Activated naive CD8-positive, alpha-beta T cell treated with anti-CD3 and anti-CD28 coated beads, Interleukin-2, amount 50 U/mL, for 16 hours (primary cell): ENCODE measurements around the gene SH2D3C.

Source experiments
- DNase-seq: peaks from one replicate; pipeline ENCODE4 v3.0.0-alpha.2; 2020; ENCODE audit warnings: low read depth, low spot score

Gene SH2D3C

DNA sequence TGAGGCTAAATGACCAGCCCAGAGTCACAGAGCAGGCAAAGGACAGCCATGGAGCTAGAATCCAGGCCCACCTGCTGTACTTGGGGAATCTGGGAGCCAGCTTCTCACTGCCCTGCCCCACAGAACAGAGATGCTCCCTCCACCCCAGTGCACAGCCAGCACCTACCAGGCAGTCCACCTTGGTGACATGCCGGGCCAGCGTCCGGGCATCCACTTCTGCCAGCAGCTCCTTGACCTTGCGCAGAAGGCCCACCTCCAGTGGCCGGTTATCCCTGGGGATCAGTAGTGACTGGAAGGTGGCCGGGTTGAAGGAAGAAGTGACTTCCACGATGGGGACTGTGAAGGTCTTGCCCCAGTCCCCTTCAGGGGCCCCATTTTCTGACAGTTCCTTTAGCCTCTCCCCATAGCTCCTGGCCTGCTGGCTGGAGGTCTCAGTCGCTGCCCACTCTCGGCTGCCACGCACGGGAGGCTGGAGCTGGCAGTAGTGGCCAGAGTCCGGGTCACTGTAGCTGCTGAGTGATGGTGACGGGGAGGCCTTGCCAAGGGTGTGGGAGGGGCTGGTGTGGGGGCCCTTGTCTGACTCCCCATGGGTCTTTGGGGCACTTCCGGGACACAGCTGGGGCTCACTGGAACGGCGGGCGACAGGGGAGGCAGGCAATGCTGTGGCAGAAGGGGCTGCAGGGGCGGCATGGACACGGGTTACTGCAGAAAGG is 33.9 kb downstream of the SH2D3C start:
- DNase-seq: no peak

DNA sequence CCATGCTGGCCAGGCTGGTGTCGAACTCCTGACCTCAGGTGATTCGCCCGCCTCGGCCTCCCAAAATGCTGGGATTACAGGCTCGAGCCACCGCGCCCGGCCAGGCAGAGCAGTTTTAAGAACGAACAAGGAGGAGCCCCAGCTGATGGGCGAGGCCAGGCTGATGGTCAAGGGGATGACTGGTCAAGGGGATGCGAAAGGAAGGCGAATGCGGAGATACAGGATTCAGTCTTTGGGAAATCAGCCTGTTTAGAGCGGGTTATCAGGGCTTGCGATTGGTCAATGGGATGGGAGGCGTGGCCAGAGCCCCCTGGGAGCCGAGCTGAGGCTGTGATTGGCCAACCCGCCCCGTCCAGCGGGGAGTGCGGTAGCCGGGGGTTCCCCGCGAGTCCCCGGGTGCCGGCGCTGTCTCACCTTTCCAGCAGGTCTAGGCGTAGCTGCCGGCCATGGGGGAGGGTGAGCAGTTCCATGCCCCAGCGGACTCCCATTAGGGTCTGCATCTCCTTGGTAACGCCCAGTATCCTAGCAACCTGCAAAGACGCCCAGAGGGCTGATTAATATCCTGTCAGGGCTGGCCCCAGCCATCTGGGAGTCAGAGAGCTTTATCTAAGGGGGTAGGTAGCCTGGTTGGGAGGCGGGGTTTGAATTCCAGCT is 35.9 kb downstream of the SH2D3C start:
- DNase-seq: no peak

DNA sequence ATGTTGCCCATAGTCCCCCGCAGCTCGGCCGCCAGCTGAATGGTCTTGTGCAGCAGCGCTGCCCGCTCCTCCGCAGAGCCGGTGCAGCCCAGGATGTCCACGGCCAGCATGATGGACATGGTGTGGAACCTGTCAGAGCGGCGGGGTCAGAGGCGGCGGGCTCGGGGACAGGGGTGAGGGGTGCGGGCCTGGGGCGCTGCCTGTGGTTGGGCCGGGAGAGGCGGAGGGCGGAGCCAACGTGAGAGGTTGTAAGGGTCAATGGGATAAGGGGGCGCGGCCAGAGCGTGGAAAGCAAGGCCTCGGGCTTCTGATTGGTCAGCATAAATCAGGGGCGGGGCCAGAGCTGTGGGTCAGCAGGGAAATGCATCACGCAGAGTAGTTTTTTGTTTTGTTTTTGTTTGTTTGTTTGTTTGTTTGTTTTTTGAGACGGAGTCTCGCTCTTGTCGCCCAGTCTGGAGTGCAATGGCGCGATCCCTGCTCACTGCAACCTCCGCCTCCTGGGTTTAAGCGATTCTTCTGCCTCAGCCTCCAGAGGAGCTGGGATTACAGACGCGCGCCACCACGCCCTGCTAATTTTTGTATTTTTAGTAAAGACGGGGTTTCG is 36.5 kb downstream of the SH2D3C start:
- no peak for DNase-seq

DNA sequence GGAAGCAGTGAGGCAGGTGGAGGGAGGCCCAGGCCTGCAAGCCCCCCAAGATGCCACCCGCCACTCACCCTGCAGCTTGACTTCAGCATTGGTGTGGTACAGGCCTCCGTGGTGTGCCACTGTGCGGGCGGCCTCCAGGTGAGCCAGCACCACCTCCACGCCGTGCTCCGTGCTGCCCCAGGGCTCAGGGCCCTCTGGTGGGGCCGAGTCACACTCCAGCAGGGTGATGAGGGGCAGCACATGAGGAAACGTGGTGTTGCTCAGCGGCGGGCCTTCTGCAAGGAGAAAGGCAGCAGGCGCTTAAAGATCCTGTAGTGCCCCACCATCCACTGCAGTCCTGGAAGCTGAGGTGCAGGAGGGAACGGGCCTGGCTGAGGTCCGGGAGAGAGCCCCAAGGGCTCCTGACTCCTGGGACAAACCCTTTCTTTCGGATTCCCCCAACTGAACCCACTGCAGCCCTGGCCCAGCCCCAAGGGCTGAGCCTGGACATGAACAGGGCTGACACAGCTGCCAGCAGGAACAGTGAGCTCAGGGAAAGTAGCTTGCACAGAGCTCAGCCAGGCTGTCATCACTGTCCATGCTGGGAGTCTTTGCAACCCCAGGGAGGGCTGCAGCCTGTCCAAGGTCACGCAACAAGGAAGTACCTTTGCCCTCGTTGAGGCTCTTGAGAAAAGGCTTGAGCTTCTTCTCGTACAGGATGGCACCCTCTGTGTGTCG is 38.7 kb downstream of the SH2D3C start:
- DNase-seq: no peak

DNA sequence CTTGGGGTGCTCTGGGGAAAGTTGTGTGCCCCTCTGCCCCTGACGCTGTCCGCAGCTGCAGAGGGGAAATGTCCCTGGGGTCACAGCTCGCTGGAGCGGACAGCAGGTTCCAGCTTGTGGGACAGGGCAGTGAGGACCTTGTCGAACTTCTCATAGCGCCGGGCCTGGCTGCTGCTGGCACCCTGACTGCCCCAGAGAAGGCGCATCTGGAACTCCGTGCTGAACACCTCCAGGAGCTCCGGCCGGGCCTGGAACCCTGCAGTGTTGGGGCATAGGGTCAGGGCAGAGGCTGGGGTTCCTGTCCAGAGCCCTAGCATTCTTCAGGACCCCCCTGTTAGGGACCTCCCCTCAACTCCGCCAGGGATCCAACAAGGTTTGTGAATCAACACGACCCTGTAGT is 39.8 kb downstream of the SH2D3C start:
- no peak for DNase-seq

DNA sequence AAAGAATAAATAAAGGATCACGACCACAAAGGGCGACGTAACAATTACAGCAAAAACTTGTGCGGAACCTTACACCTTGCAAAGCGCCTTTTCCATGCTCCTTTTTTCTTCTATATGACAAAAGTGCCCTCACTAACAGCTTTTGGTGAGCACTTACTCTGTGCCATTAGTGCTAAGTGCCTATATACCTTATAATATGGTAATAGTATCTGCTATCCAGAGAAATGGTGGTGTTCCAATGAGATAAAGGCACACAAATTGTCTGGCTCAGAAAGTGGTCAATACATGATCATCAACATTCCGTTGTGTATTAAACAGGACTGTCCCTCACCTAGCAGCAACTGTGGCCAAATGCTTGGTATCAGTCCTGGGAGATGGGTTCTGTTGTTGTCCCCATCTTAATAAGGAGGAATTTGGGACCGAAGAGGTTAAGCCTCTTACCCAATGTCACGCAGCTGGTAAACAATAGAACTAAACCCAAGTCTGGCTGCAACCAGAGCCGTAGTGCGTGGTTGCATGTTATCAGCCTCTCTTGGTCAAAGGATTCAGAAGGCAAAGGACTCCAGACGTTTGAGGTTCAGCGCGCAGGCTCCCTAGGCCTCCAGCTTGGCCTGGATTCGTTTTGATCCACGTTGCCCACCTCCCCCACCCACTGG is 42.8 kb downstream of the SH2D3C start:
- DNase-seq: no peak

DNA sequence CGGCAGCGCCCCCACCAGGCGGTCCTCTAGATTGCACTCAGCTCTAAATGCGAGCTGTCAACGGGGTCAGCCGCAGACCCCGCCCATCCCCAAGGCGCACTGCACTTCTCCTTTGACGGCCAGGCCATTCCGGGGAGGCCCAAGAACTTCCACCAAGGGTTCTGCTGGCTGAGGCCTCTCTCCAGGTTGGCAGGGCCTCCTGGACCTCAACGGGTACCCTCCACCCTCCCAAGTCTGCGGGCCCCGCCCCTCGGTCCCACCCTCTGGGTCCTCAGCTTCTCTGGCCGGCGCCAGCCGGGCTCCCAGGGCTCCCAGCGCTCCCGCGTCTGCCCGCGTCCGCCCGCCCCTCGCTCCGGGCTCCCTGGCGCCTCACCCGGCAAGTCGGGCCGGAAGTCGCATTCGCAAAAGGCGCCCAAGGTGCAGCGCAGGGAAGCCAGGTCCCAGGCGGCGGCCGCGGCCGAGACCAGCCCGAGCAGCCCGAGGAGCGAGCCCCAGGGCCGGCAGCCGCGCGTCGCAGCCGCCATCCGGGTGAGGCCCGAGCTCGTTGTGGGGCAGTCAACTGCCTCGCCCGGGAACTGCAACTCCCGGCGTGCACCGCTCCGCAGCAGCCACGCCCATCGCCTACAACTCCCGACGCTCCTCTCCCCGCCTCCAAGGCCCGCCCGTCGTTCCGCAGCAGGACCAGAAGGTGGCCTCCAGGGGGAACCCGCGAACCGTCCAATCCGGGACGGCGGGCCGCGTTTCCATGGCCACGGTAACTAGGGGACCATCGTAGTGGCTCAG is 43.5 kb downstream of the SH2D3C start, which contains the start of gene TOR2A:
Gene TOR2A (minus strand): TSS at position 548 of the 783 bp plus-strand sequence. CDS start 24 bp downstream, at position 524.
- DNase-seq: peak; percentile 98

DNA sequence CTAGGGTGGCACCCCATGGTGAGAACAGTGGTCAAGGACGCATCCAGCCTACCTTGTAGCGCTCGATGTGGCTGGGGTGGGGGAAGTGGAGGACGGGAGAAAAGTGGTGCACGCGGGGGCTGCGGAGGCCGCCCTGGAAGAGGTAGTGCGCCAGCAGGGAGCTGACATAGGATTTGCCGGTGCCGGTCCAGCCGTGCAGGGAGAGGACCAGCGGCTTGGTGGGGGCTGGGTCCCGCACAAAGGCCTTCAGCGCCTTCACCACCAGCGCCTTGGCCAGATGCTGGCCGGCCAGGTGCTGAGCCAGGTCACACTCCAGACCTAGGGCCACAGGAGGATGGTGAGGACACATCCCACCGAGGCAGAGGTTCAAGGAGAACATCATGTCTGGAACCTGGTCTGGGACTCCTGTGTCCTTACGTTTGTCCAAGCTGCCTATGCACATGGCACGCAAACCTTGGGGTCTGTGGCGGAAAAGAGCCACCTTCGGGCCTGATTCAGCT is 44.2 kb downstream of the SH2D3C start:
- no peak for DNase-seq

DNA sequence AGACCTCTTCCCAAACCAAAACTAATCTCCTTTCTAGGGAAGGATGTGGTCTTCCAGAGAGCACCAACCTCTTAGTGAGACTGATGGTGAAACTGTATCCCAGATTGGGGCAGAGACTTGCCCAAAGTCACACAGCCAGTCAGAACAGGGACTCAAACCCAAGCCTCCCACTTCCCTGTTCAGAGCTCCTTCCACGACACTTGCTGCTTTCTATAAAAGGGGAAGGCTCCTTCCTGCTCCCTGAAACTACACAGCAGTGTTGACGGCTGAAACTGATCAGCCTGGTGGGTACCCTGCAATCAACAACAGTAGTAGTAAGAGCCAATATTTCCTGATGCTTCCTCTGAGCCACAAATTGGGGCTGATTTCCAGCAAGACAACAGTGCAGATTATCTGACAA is 44.9 kb downstream of the SH2D3C start:
- DNase-seq: no peak

DNA sequence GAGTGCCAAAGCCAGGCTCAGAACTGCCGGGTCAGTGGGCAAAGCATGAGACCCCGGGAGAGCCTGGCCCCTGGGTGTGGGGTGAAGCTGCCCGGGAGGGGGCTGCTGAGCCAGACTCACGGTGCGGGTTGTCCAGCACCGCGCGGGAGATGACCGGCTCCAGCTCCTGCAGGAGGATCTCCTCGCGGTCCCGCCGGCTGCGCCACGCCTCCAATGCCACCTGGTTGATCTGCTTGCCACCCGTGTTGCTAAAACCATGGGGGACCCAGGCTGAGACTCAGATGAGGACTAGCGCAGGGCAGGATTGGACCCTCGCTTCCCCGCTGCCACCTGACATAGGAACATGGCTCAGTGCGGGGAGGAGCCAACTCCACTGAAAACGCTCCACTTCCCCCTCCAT is 46.0 kb downstream of the SH2D3C start:
- DNase-seq: no peak

DNA sequence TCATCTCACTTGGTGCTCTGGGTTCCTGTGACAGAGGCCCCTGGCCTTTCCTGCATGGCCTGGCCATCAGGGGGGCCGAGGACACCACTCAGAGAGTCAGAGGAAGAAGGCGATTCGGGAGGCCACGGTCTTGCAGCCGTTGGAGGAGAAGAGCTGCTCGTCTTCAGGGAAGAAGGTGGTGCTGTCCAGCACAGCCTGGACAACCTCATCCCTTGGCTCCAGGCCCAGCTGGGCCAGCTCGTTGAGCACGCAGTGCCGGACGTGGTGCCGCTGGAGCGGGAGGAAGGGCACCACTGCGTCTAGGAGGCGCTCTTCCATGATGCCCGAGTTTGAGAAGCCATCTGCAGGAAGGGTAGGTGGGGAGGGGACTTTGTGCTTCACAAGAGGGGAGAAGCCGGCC is 46.5 kb downstream of the SH2D3C start:
- no peak for DNase-seq

DNA sequence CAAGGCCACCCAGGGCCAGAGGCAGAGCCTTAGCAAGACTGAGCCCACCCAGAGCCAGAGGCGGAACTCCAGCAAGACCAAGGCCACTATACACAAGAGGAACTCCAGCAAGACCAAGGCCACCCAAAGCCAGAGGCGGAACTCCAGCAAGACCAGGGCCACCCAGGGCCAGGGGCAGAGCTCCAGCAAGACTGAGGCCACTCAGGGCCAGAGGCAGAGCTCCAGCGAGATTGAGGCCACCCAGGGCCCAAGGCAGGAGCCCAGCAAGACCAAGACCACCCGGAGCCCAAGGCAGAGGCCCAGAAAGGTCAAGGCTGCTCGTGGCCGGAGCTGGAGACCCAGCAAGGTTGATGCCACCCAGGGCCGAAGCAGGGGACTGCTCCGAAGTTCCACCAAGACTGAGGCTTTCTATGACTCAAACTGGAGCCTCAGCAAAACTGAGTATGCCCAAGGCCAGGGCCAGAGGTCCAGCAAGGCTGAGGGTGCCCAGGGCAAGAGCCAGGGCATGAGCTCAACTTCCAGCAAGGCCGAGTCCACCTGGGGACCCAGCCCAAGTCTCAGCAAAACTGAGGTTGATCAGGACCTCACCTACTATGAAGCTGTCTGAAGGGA is 47.6 kb downstream of the SH2D3C start:
- no peak for DNase-seq

DNA sequence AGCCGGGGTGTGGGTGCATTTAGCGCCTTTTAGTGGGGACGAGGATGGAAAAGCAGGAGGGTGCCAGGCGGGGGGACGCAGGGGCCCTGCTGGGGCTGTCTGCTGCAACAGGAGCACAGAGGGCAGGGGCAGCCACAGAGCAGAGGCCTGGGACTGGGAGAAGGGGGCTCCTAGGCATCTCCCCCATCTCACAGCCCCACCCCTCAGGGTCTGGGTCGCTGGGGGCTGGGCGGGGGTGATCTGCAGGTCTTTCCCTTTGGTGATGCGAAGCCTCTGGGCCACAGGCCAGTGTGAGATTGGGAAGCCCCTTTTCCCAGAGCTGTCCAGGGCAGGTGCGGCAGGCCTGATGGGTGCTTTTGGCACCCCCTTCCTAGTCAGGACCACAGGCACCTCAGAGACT is 48.2 kb downstream of the SH2D3C start:
- no peak for DNase-seq

DNA sequence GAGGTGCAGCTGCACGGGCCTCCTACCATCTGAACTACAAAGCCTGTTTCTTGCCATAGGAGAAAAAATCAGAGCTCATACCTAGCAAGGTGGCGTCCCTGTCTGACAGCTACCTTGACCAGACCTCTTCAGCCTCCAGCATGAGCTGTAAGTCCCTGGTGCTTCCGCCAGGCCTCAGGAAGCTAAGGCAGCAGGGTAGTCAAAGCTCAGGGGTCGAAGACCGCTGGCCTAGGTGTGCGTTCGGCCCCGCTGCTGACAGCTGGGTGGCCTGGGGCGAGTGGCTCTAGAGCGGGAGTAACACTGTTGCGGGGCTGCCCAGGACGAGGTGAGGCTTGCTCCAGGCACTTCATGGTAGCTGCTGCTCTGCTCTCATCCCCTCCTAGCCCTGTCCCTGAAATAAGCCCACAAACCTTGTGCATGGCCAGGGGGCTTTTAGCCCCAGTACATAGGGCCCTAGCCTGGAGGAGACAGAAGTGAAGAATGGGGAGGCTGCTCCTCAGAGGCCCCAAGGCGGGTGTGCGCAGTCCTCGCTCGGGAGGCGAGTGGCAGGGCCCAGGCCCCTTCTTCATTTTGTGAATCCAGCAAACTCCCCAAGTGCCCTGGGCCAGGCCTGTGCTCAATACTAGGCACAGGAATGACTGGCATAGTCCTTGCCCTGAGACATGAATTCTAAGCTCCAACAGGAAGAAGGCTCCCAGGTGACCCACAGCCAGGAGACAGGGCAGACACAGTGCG is 48.8 kb downstream of the SH2D3C start:
- DNase-seq: no peak

DNA sequence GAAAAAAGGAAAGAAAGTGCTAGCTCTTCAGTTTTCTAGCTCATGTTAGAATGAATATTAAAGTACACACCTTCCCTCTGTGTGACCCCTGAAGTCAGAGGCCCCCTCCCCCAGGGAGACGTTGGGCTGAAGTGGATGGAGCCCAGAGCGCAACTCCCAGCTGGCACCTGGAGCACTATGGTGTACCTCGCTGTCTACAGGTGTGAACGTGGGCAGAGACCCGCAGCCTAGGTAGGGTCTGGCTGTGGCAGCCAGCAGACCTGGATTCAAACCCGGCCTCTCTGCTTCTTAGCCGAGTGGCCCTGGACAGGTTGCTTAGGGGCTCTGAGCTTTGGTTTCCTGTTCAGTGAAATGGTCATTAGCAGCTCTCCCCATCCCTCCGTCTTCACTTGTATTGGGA is 49.7 kb downstream of the SH2D3C start:
- DNase-seq: no peak

DNA sequence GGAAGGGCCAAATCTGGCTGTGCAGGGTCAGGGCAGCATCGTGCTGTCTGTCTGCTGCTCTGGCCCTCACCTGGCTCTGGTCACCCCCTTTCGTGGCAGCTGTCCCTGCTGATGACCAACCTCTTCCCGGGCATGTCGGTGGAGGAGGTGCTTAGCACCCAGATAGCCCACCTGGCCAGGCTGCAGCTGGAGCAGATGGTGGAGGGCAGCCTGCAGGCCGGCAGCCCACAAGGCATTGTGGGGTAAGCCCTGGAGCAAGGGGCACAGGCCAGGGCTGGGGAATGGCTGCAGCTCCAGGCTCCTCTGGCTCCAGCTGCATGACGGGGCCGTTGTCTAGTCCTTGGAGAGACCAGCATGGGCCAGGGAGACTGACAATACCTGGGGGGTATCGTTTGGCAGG is 51.6 kb downstream of the SH2D3C start:
- DNase-seq: no peak

DNA sequence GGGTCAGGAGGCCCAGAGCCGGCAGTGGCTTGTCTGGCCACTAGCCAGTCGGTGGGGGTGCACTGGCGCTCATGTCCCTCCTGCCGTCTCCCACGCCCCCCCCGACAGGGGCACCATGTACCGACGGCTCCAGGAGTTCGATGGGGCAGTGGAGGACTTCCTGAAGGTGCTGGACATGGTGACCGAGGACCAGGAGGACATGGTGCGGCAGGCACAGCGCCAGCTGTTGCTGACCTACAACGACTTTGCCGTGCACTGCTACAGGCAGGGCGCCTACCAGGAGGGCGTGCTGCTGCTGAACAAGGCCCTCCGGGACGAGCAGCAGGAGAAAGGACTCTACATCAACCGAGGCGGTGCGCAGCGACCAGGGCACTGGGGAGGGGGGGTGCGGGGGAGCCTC is 54.5 kb downstream of the SH2D3C start:
- no peak for DNase-seq

DNA sequence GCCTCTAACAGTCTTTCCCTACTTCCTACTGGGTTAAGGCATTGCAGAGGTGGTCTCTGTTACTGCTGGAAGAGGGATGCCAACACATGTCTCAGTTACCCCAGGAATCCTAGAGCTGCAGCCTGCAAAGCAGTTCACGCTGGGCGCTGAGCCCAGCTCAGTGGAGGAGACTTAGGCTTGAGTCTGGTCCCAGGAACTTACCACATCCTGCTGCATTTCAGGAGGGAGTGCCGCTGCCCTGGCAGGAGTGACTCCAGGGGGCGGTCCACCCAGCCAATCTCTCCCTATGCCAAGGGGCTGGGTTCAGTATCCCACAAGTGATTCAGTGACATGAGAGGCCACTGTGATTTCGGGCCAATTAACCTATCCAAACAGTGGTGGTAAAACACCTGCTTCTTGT is 55.0 kb downstream of the SH2D3C start:
- no peak for DNase-seq

DNA sequence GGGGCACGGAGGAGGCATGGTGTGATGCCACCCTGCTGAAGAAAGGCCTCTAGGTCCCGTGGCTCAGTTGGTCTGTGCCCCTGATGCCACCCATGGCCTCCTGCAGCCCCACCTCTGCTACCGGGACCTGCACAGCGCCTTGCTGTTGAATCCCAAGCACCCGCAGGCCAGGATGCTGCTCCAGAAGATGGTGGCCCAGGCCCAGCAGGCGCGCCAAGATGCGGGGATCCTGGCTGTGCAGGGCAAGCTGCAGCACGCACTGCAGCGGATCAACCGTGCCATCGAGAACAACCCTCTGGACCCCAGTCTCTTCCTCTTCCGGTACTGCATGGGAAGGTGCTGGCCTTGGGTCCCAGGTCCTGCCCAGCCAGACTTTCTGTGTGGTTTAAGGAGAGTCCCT is 55.5 kb downstream of the SH2D3C start:
- DNase-seq: no peak
